ENCODE measurements around the gene ACAT1.
"Not testable (repeated sequence)": the region's sequence is repeated elsewhere in the genome, so short reads cannot be mapped to it uniquely, and the experiment has no call there.

ACAT1 gene

DNA sequence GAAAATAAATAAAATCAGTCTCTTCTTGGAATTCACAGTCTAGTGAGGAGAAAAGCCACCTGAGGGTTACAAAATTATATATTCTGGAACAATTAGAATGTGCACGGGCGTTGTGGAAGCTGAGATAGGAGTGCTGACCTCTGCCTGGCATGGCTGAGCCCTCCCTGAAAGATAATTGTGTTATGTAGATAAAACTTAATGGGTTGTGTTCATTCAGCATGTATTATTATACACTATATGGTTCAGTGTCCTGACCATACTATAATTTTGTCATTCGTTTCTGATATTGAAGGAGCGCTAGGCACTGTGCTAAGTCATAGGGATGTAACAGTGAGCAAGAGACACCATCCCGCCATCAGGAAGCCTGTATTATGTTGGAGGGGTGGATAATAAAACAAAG lies 3.7 kb downstream of the ACAT1 start:
- Histone ChIP-seq H3K9ac (ENCODE audit: low read length) (no peak overlapping the region), H3K27me3 (ENCODE audit: low read length) (no peaks in the 10 kb centered on the region), H3K36me3 (ENCODE audit: low read length) (no peaks in the 10 kb centered on the region), H3K9me3 (ENCODE audit: insufficient read depth, low read length) (no peaks in the 10 kb centered on the region), H2AFZ (ENCODE audit: low read depth, low read length, severe bottlenecking) (no peak overlapping the region), H3F3A (ENCODE audit: insufficient read depth) (no peaks in the 10 kb centered on the region), H3K4me3 (ENCODE audit: insufficient read depth, low read length, poor library complexity, severe bottlenecking) (no peak overlapping the region), H3K27ac (ENCODE audit: low read depth, low read length) (no peak overlapping the region), H3K9me2 (replicated peaks; ENCODE audit: insufficient read depth, low read length) (no peaks in the 10 kb centered on the region), H3K79me2 (ENCODE audit: insufficient read depth, low read length) (peaks cover 13% of the 10 kb centered on the region; the same call in 1 of the 2 replicates), H3K4me2 (ENCODE audit: low read depth, low read length, poor library complexity, severe bottlenecking) (no peak overlapping the region), H4K20me1 (ENCODE audit: low read depth, low read length) (no peaks in the 10 kb centered on the region)
- TF ChIP-seq EZH2phosphoT487 (conservative IDR thresholded peaks at IDR 0.05; ENCODE audit: low read length) (no peak), CTCF (IDR thresholded peaks at IDR 0.05; ENCODE audit: insufficient read depth, low read length, poor library complexity, severe bottlenecking) (no peak)

- Histone ChIP-seq H3K9me2 (replicated peaks; ENCODE audit: insufficient read depth, low read length) (no peaks in the 10 kb centered on the region), H3K36me3 (ENCODE audit: low read length) (no peaks in the 10 kb centered on the region), H4K20me1 (ENCODE audit: low read depth, low read length) (no peaks in the 10 kb centered on the region), H3K4me2 (ENCODE audit: low read depth, low read length, poor library complexity, severe bottlenecking) (no peak overlapping the region), H3K9me3 (ENCODE audit: insufficient read depth, low read length) (no peaks in the 10 kb centered on the region), H3K79me2 (ENCODE audit: insufficient read depth, low read length) (peaks cover 13% of the 10 kb centered on the region; the same call in 1 of the 2 replicates), H3K9ac (ENCODE audit: low read length) (no peak overlapping the region), H3F3A (ENCODE audit: insufficient read depth) (peaks cover 4% of the 10 kb centered on the region; the same call in 1 of the 2 replicates), H3K27me3 (ENCODE audit: low read length) (no peaks in the 10 kb centered on the region), H2AFZ (ENCODE audit: low read depth, low read length, severe bottlenecking) (no peak overlapping the region), H3K27ac (ENCODE audit: low read depth, low read length) (no peak overlapping the region), H3K4me3 (ENCODE audit: insufficient read depth, low read length, poor library complexity, severe bottlenecking) (no peak overlapping the region)
- TF ChIP-seq CTCF (IDR thresholded peaks at IDR 0.05; ENCODE audit: insufficient read depth, low read length, poor library complexity, severe bottlenecking) (no peak), EZH2phosphoT487 (conservative IDR thresholded peaks at IDR 0.05; ENCODE audit: low read length) (no peak)
These were observed 7.4 kb downstream of the ACAT1 start for GRCh38 chr11:108128772-108129171.

GRCh38 chr11:108131993-108132392 lies 10.6 kb downstream of the ACAT1 start:
- TF ChIP-seq CTCF (IDR thresholded peaks at IDR 0.05; ENCODE audit: insufficient read depth, low read length, poor library complexity, severe bottlenecking) (no peak), EZH2phosphoT487 (conservative IDR thresholded peaks at IDR 0.05; ENCODE audit: low read length) (no peak)
- no peak overlapping the region for H3K4me3 ChIP-seq (ENCODE audit: insufficient read depth, low read length, poor library complexity, severe bottlenecking)
- no peaks in the 10 kb centered on the region for H3K79me2 ChIP-seq (ENCODE audit: insufficient read depth, low read length)
- no peaks in the 10 kb centered on the region for H3K9me2 ChIP-seq (replicated peaks; ENCODE audit: insufficient read depth, low read length)
- no peaks in the 10 kb centered on the region for H3K27me3 ChIP-seq (ENCODE audit: low read length)
- H4K20me1 ChIP-seq (ENCODE audit: low read depth, low read length) = no peaks in the 10 kb centered on the region
- no peak overlapping the region for H3K27ac ChIP-seq (ENCODE audit: low read depth, low read length)
- H3K4me2 ChIP-seq (ENCODE audit: low read depth, low read length, poor library complexity, severe bottlenecking) = no peak overlapping the region
- no peak overlapping the region for H2AFZ ChIP-seq (ENCODE audit: low read depth, low read length, severe bottlenecking)
- H3K9ac ChIP-seq (ENCODE audit: low read length) = no peak overlapping the region
- H3K9me3 ChIP-seq (ENCODE audit: insufficient read depth, low read length) = no peaks in the 10 kb centered on the region
- H3K36me3 ChIP-seq (ENCODE audit: low read length) = peaks cover 4% of the 10 kb centered on the region; the same call in 1 of the 2 replicates
- H3F3A ChIP-seq (ENCODE audit: insufficient read depth) = peaks cover 14% of the 10 kb centered on the region; the same call in 1 of the 2 replicates

DNA sequence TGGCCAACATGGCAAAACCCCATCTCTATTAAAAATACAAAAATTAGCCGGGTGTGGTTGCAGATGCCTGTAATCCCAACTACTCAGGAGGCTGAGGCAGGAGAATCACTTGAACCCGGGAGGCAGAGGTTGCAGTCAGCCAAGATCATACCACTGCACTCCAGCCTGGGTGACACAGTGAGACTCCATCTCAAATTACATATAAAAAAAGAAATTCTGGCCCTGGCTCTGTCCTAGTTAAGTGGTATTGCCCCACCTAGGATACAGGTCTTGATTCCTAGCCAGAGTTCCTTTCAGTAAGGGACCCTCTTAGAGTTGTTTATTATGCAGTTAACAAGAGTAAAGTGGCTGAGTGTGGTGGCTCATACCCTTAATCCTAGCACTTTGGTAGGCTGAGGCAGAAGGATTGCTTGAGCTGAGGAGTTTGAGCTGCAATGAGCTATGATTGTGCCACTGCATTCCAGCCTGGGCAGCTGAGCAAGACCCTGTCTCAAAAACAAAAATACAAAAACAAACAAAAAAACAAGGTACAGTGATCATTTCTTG lies 11.7 kb downstream of the ACAT1 start:
- not testable (repeated sequence) for H3K27ac ChIP-seq (ENCODE audit: low read depth, low read length); H3K79me2 ChIP-seq (ENCODE audit: insufficient read depth, low read length); H3K27me3 ChIP-seq (ENCODE audit: low read length); H3K9ac ChIP-seq (ENCODE audit: low read length); H3K9me2 ChIP-seq (replicated peaks; ENCODE audit: insufficient read depth, low read length); H4K20me1 ChIP-seq (ENCODE audit: low read depth, low read length); H3K4me3 ChIP-seq (ENCODE audit: insufficient read depth, low read length, poor library complexity, severe bottlenecking); H3K9me3 ChIP-seq (ENCODE audit: insufficient read depth, low read length); H3K36me3 ChIP-seq (ENCODE audit: low read length); H3K4me2 ChIP-seq (ENCODE audit: low read depth, low read length, poor library complexity, severe bottlenecking); H2AFZ ChIP-seq (ENCODE audit: low read depth, low read length, severe bottlenecking)
- H3F3A ChIP-seq (ENCODE audit: insufficient read depth) = peaks cover 16% of the 10 kb centered on the region; the same call in 1 of the 2 replicates
